GM21786 (cell line): ENCODE measurements around the gene CYP46A1.
"Not testable (repeated sequence)": the region's sequence is repeated elsewhere in the genome, so short reads cannot be mapped to it uniquely, and the experiment has no call there.

Experiments
- ATAC-seq: cut with Tn5 transposase; IDR thresholded peaks from one replicate; pipeline ENCODE4 v1.9.1; 2021; ENCODE audit not compliant: unreplicated experiment

The CYP46A1 gene

DNA sequence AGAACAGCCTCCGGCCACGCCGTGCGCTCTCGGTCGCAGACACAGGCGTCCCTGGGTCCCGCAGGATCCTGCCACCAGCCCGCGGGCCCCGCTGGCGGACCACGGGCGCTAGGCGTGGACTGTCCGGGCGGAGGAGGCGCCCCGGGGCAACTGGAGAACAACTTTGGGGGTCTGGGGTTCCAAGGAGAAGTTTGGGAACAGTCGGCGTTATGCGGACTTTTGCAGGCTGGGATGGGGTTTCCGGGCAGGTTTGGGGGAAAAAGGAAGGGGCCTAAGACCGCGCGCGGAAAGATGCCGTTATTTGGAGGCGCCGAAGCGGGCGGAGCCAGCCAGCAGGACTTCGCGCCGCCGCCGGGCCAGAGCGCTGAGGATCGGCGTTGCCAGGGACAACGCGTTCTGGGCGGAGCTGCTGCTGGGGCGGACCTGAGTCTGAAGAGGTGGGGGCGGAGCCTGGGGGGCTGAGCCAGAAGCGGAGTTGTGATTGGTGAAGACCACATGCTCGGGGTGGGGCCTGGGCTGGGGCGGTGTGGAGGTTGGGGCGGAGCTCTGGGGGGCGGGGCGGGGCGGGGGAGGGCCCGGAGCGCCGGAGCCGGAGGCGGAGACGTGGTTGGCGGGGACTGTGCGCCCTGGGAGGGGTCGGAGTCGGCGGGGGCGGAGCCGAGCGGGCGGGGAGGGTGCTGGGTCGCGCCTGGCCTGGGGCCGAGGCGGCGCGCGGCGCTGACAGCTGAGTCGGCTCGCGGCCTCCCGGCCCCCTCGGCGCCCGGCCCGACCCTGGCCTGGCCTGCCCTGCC lies at the start of gene CYP46A1:
TSS of gene CYP46A1 (plus strand) at position 680 of the 791 bp plus-strand sequence. CDS start 120 bp downstream, outside the sequence.
- ATAC-seq, result peak; percentile 95

DNA sequence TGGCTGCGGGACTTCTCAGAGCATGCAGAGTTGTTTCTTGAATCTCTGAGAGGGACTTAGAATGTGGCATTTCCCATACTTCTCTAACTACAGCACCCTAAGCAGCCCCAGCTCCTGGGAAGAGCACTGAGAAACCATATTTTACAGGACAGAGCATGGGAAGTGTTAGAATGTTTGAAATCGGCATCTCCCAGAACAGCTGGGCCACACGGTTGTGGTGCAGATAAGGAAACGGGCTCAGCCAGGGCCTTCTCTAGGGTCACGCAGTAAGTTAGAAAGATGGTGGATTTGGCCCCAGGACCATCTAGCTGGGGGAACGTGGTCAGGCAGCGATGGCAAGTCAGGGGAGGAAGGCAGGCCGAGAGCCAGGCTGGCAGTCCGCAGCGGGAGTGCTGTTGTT lies 49.7 kb upstream of the CYP46A1 start:
- no peak for ATAC-seq

DNA sequence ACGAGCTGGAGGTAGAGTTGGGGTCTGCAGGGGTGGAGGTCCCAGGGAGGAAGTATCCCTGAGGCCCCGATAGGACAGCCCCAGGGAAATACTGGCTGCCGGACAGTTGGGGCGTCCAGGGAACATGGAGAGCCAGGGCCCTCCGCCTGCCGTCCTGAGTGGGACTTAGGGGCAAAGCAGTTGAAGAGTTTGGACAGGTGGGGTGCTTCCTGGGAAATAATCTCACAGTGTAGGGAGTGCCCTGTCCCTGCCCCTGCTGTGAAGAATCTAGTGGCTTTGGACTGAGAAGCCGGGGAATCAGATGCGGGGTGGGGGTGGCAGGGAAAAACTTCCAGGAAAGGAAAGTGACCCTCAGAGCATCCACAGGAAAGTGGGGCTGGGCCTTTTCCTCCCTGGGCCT lies 49.0 kb upstream of the CYP46A1 start:
- ATAC-seq, result no peak

GRCh38 chr14:99636487-99636886 lies 47.6 kb upstream of the CYP46A1 start:
- ATAC-seq, result no peak

DNA sequence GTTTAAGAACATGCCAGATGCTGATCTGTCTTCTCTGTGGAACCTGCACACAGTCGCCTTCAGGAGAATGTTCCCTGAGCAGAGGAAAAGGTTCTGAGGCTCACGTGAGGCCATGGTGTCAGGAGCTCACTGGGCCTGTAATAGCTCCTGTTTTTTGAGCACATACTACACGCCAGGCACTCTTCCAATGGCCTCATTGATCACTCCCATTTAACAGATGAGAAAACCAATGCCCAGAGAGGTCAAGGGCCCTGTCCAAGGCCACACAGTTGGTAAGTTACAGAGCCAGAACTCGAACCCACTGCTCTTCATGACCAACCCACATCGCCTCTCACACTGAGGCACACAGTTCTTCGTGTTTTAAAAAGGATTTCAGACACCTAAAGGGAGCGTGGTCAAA lies 46.5 kb upstream of the CYP46A1 start:
- ATAC-seq, result no peak

- not testable (repeated sequence) for ATAC-seq
Observed at GRCh38 chr14:99642771-99643170, 41.3 kb upstream of the CYP46A1 start.

- ATAC-seq, result no peak
Observed at GRCh38 chr14:99643343-99643742, 40.8 kb upstream of the CYP46A1 start.

GRCh38 chr14:99644035-99644587 lies 40.0 kb upstream of the CYP46A1 start:
- no peak for ATAC-seq

DNA sequence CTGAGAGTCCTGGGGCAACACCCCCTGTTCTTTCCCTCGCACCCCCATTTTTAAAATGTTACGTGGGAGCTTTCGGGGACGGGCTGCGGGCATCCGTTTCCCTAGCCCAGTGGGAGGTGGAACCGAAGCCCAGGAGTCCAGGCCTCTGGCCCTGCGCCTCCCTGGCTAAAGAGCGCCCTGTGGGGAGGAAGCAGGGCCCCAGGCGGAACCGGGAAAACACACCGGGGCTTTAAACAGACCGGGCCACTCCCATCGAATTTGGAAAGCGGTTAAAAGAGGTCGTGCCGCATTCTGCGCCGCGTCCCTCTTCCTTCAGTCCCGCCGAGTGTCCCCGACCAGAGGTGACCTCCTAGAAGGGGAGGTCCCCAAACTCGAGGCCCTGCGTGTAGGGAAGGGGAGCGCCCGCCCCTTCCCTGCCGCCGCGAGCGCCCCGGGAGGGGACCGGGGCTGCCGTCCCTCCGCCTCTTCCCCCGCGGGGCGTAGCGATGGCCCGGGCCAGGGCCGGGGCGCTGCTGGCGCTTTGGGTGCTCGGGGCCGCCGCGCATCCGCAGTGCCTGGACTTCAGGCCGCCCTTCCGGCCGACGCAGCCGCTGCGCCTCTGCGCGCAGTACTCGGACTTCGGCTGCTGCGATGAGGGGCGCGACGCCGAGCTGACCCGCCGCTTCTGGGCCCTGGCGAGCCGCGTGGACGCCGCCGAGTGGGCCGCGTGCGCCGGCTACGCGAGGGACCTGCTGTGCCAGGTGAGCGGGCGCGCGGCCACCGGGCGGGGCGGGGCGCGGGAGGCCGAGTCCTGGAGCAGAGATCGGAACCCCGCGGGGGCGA lies 39.2 kb upstream of the CYP46A1 start, which contains the start of gene HHIPL1:
TSS of gene HHIPL1 (plus strand) at position 407 of the 822 bp plus-strand sequence. CDS start at position 486, 79 bp downstream.
- no peak for ATAC-seq

DNA sequence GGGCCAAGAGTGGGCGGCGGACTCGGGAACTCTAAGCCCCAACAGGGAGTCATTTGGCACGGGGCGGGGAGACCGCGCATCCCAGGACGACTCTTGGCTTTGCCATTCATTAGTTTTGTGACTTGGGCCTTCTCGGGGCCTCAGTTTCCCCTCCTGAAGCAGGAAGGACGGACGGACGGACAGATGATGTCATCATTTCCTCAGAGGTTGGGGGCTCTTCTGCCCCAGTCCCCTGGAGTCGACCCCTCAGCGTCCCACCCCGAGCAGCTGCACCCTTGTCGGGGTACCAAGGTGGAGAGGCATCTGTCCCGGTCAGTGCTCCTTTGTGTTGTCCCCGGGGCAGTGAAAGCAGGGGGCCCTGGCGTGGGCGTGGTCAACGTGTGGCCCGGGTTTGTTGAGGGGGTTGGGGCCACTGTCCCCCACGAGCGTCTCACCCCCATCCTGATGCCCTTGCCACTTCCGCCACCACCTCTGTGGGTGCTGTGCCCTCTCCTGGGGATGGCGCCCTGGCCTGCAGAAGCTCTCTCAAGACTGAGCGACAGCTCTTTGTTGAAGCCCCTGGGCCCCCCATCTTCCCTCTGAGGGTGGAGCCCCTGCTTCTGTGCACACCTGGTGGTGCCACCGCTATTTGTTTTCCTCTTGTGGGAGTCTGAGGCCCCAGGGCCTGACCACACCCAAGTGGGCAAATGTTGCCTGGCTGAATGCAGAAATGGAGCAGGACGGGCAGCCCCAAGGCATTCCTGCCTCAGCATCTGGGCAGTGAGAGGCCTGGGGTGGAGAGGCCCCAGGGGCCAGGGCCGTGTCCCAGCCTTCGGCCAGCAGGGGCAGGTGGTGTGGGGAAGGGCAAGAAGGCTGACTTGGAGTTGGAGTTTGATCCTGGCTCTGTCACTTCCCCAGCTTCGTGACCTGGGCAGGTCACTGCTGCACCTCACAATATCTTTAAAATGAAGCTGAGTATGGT lies 38.3 kb upstream of the CYP46A1 start:
- no peak for ATAC-seq

DNA sequence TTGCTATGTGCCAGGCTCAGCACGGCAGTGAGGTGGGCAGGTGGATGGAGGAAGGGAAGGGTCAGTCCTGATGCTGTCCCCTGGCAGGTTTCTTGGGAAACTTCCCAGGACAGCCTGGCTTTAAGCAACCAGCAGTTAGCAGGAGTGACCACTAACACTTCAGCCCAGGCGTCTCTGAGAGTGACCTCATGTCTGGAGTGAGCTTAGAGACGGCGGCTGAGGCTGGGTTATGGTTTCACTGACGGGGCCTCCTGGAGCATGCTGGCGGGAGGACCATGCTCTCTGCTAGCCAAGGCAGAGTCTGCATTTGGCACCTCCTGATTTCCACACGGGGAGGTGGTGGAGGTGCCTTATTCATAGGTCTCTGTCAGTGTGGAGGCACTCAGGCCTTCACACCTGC lies 36.7 kb upstream of the CYP46A1 start:
- ATAC-seq, result no peak

GRCh38 chr14:99648027-99648784 lies 35.9 kb upstream of the CYP46A1 start:
- ATAC-seq, result no peak

- no peak for ATAC-seq
Observed at GRCh38 chr14:99649219-99649618, 34.9 kb upstream of the CYP46A1 start.

- ATAC-seq, result no peak
Observed at GRCh38 chr14:99649643-99650042, 34.5 kb upstream of the CYP46A1 start.

- no peak for ATAC-seq
Observed at GRCh38 chr14:99650189-99650588, 33.9 kb upstream of the CYP46A1 start.

DNA sequence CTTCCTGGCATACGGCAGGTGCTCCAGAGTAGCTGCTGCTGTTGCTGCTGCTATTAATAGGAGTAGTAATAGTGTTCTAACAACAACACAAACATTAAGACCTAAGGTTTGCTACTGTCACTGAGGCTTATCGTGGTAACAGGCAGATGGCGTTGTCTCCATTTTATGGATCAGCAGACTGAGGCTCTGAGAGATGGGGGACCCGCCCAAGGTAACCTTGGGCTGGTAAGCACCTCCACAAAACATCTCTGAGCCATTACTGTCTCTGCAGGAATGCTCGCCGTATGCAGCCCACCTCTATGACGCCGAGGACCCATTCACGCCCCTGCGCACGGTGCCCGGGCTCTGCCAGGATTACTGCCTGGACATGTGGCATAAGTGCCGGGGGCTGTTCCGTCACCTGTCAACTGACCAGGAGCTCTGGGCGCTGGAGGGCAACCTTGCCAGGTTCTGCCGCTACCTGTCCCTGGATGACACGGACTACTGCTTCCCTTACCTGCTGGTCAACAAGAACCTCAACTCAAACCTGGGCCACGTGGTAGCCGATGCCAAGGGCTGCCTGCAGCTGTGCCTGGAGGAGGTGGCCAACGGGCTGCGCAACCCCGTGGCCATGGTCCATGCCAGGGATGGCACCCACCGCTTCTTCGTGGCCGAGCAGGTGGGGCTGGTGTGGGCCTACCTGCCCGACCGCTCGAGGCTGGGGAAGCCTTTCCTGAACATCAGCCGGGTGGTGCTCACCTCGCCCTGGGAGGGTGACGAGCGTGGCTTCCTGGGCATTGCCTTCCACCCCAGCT lies 31.9 kb upstream of the CYP46A1 start:
- ATAC-seq, result no peak

DNA sequence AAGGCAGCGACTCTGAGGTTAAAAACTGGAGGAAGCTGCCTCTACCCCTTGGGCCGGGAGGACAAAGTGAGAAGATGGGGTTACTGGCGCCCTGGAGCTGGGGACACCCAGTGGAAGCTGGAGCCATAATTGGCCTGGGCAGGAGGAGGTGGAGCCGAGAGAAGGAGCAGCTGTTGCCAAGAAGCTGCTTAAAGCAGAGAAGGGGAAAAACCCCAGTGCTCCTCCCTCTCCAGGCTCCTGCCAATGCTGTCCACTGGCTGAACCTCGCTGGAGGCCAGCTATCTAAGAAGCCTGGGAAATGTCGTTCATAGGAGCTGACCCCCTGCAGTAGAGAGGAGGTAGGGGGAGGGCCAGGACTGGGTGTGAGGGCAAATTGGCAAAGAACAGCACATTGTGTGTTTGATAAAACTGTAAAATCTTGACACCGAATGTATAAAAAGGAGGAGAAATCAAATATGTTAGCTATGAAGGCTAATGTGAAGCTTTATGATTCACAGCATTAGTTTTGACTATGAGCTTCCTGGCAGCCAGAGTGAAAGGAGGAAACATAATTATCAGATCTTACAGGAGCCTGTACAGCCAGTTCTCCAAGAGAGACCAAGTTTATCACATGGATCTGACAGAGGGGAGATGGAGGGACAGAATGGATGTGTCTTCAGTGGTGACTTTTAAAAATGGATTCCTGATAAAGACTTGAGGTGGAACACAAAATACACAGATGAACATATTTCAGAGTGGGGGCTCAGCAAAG lies 29.7 kb upstream of the CYP46A1 start:
- ATAC-seq, result no peak

DNA sequence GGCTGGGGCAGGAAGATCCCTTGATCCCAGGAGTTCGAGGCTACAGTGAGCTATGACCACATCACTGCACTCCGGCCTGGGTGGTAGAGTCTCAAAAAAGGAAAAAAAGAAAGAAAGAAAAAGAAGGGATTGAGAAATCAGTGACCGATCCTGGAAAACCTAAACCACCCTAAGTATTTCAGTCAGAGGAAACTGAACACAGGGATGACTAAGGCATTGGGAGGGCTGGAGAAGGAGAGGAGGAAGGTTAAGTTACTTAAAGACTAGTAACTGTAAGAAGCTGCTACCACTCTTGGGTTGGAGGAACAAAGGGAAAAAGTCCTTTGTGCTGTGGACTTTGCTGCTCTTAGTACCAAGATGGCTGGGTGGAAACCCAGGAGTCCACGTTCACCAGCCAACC lies 28.6 kb upstream of the CYP46A1 start:
- ATAC-seq, result no peak
